Activated naive CD4-positive, alpha-beta T cell treated with anti-CD3 and anti-CD28 coated beads, Interleukin-2, amount 50 U/mL, for 72 hours (primary cell): Measurements from ENCODE around the gene CCDC185. TPM values are rescaled to one million over a fixed set of nuclear protein-coding genes. Genes with fewer than 3 reads are reported as not detected.

Experiments used
- ATAC-seq, 2 donors: fragments of 150-1000 bp; cut with Tn5 transposase; 2 replicates each; pipeline ENCODE4 v1.10.0; 2021; ENCODE audit warnings: mild to moderate bottlenecking in 2 of 2, moderate library complexity in 2 of 2
- DNase-seq, 2 donors: peaks; one replicate each; pipeline ENCODE4 v3.0.0; 2021 to 2022; ENCODE audit warnings: low spot score in 2 of 2
- H3K27ac Mint-ChIP-seq, 2 donors: one replicate each; pipeline ENCODE4 v1.8.0; 2022; ENCODE audit warnings: mild to moderate bottlenecking in 2 of 2, mixed read lengths in 2 of 2
- H3K36me3 Mint-ChIP-seq, 2 donors: one replicate each; pipeline ENCODE4 v1.8.0; 2022; ENCODE audit warnings: mixed read lengths in 2 of 2
- H3K9me3 Mint-ChIP-seq, 2 donors: one replicate each; pipeline ENCODE4 v1.8.0; 2022; ENCODE audit warnings: mixed read lengths in 2 of 2
- total RNA-seq, 2 donors: library from RNA; stranded (reverse); gene quantifications; one replicate each; pipeline ENCODE4 v1.2.3, GENCODE V29; 2022

CCDC185 gene
- total RNA-seq: not detected

GRCh38 chr1:223393275-223394214, at the start of gene CCDC185:
CCDC185 (plus strand) TSS chr1:223393415; CDS start chr1:223393476, 61 bp downstream.
- peaks cover 0 to 9% of the 10 kb centered on the region in 2 donors for H3K36me3 Mint-ChIP-seq
- ATAC-seq (no peak), DNase-seq (no peak)
- no peaks in the 10 kb centered on the region for H3K9me3 Mint-ChIP-seq
- H3K27ac Mint-ChIP-seq: no peak within 1 kb of the TSS

- Mint-ChIP-seq H3K36me3 (no peaks in the 10 kb centered on the region), H3K9me3 (no peaks in the 10 kb centered on the region), H3K27ac (no peak overlapping the region)
- ATAC-seq (no peak), DNase-seq (no peak)
These were observed 49.5 kb upstream of the CCDC185 start for GRCh38 chr1:223343692-223344091.

- ATAC-seq (no peak), DNase-seq (no peak)
- no peak overlapping the region for H3K27ac Mint-ChIP-seq
- no peaks in the 10 kb centered on the region for H3K9me3 Mint-ChIP-seq
- H3K36me3 Mint-ChIP-seq: no peaks in the 10 kb centered on the region
These were observed 48.7 kb upstream of the CCDC185 start for GRCh38 chr1:223344491-223344890.

- DNase-seq (no peak), ATAC-seq (no peak)
- Mint-ChIP-seq H3K9me3 (no peaks in the 10 kb centered on the region), H3K27ac (no peak overlapping the region), H3K36me3 (no peaks in the 10 kb centered on the region)
These were observed 47.5 kb upstream of the CCDC185 start for GRCh38 chr1:223345720-223346119.

- no peaks in the 10 kb centered on the region for H3K9me3 Mint-ChIP-seq
- ATAC-seq (no peak), DNase-seq (no peak)
- H3K27ac Mint-ChIP-seq: no peak overlapping the region
- no peaks in the 10 kb centered on the region for H3K36me3 Mint-ChIP-seq
These were observed 46.9 kb upstream of the CCDC185 start for GRCh38 chr1:223346311-223346710.

GRCh38 chr1:223347583-223347982, 45.6 kb upstream of the CCDC185 start:
- ATAC-seq: no peak
- no peaks in the 10 kb centered on the region for H3K36me3 Mint-ChIP-seq
- no peak overlapping the region for H3K27ac Mint-ChIP-seq
- H3K9me3 Mint-ChIP-seq: no peaks in the 10 kb centered on the region
- no peak for DNase-seq

- H3K36me3 Mint-ChIP-seq: no peaks in the 10 kb centered on the region
- no peaks in the 10 kb centered on the region for H3K9me3 Mint-ChIP-seq
- no peak overlapping the region for H3K27ac Mint-ChIP-seq
- ATAC-seq (no peak), DNase-seq (no peak)
These were observed 44.8 kb upstream of the CCDC185 start for GRCh38 chr1:223348439-223348838.

GRCh38 chr1:223349241-223349640, 44.0 kb upstream of the CCDC185 start:
- DNase-seq (no peak), ATAC-seq (no peak)
- H3K36me3 Mint-ChIP-seq: no peaks in the 10 kb centered on the region
- no peak overlapping the region for H3K27ac Mint-ChIP-seq
- no peaks in the 10 kb centered on the region for H3K9me3 Mint-ChIP-seq

- DNase-seq (no peak), ATAC-seq (no peak)
- H3K36me3 Mint-ChIP-seq: no peaks in the 10 kb centered on the region
- no peaks in the 10 kb centered on the region for H3K9me3 Mint-ChIP-seq
- no peak overlapping the region for H3K27ac Mint-ChIP-seq
These were observed 42.8 kb upstream of the CCDC185 start for GRCh38 chr1:223350361-223350908.

GRCh38 chr1:223352944-223353343, 40.3 kb upstream of the CCDC185 start:
- DNase-seq (no peak), ATAC-seq (no peak)
- Mint-ChIP-seq H3K9me3 (no peaks in the 10 kb centered on the region), H3K27ac (no peak overlapping the region), H3K36me3 (no peaks in the 10 kb centered on the region)

GRCh38 chr1:223353939-223354338, 39.3 kb upstream of the CCDC185 start:
- DNase-seq: no peak
- Mint-ChIP-seq H3K36me3 (no peaks in the 10 kb centered on the region), H3K9me3 (no peaks in the 10 kb centered on the region), H3K27ac (no peak overlapping the region)
- no peak for ATAC-seq

- ATAC-seq (no peak), DNase-seq (no peak)
- H3K27ac Mint-ChIP-seq: no peak overlapping the region
- no peaks in the 10 kb centered on the region for H3K9me3 Mint-ChIP-seq
- no peaks in the 10 kb centered on the region for H3K36me3 Mint-ChIP-seq
These were observed 37.5 kb upstream of the CCDC185 start for GRCh38 chr1:223355699-223356098.

- H3K27ac Mint-ChIP-seq: no peak overlapping the region
- peak in 1 of 2 donors; percentile 54 for ATAC-seq
These were observed 34.4 kb upstream of the CCDC185 start for GRCh38 chr1:223358826-223359225.

GRCh38 chr1:223363057-223363855, 30.0 kb upstream of the CCDC185 start:
- no peaks in the 10 kb centered on the region for H3K36me3 Mint-ChIP-seq
- ATAC-seq: peak; percentile 43 to 44
- peak in 1 of 2 donors; percentile 9 for DNase-seq
- no peaks in the 10 kb centered on the region for H3K9me3 Mint-ChIP-seq
- H3K27ac Mint-ChIP-seq: no peak overlapping the region

More at GRCh38 chr1:223358826-223359225, 34.4 kb upstream of the CCDC185 start:
- H3K9me3 Mint-ChIP-seq: no peaks in the 10 kb centered on the region
- no peak for DNase-seq
- H3K36me3 Mint-ChIP-seq: no peaks in the 10 kb centered on the region

GRCh38 chr1:223363856-223364684, 29.1 kb upstream of the CCDC185 start, which contains the start of gene SUSD4:
SUSD4 (minus strand) TSS chr1:223364176; CDS start chr1:223363425, 751 bp downstream.
- Mint-ChIP-seq H3K9me3 (no peaks in the 10 kb centered on the region), H3K36me3 (no peaks in the 10 kb centered on the region), H3K27ac (no peak within 1 kb of the TSS)
- ATAC-seq (peak; percentile 81), DNase-seq (peak; percentile 63 to 71)

- Mint-ChIP-seq H3K9me3 (no peaks in the 10 kb centered on the region), H3K36me3 (no peaks in the 10 kb centered on the region), H3K27ac (no peak overlapping the region)
- peak in 1 of 2 donors; percentile 6 for DNase-seq
- ATAC-seq: peak in 1 of 2 donors; percentile 33
These were observed 28.4 kb upstream of the CCDC185 start for GRCh38 chr1:223364685-223365382.
